Endothelial cell of umbilical vein (primary cell): Measurements from ENCODE around the gene SLC39A11. TPM values are rescaled to one million over a fixed set of nuclear protein-coding genes. Genes with fewer than 3 reads are reported as not detected.

Experiments used
- BruUV-seq: library from RNA; stranded (reverse); fragments of 400-500 nt; replicated peaks from 2 replicates; lab custom pipeline; 2021; lab: Mats Ljungman, UMichigan
- CTCF ChIA-PET: fragments of 300-600, 350-600 bp; sonication (Branson Sonifier 250); formaldehyde crosslinking; loops from one replicate; lab custom pipeline; 2021; ENCODE audit warnings: antibody characterized with exemption, inconsistent platforms; lab: Charles Lee
- POLR2A ChIA-PET: fragments of 300-600, 350-600 bp; sonication (Branson Sonifier 250); formaldehyde crosslinking; loops from one replicate; lab custom pipeline; 2021; ENCODE audit warnings: antibody characterized with exemption, inconsistent platforms; lab: Charles Lee
- DNase-seq: peaks from one replicate; pipeline ENCODE4 v3.0.0-alpha.2; 2011; ENCODE audit warnings: low read depth, low spot score
- FAIRE-seq: peaks from 2 replicates; lab custom pipeline; 2011; peaks lifted over from hg19 to GRCh38; lab: Jason Lieb, UNC
- H2AFZ ChIP-seq: 2 replicates; pipeline ENCODE4 v1.6.0; 2012; ENCODE audit warnings: low read depth, low read length, control low read depth, inconsistent platforms
- H3K27ac ChIP-seq: 2 replicates; pipeline ENCODE4 v1.5.1; 2011; ENCODE audit warnings: low read depth, mild to moderate bottlenecking, control low read depth, low read length, moderate library complexity; ENCODE audit not compliant: insufficient read depth
- H3K27me3 ChIP-seq, 2 experiments: 2 replicates each; pipeline versions ENCODE4 v1.6.0 to v1.6.1; 2011; ENCODE audit warnings: low read length in 2 of 2, mixed read lengths in 1 of 2; ENCODE audit not compliant: control insufficient read depth in 2 of 2, insufficient read depth in 2 of 2
- H3K36me3 ChIP-seq, 2 experiments: 2 replicates in 1 of 2; 3 replicates in 1 of 2; pipeline ENCODE4 v1.5.1; 2011; ENCODE audit warnings: low read length in 2 of 2, mild to moderate bottlenecking in 1 of 2, moderate library complexity in 1 of 2; ENCODE audit not compliant: control insufficient read depth in 2 of 2, insufficient read depth in 2 of 2; ENCODE audit errors: extremely low read depth in 1 of 2
- H3K4me1 ChIP-seq: 3 replicates; pipeline ENCODE4 v1.5.1; 2011; ENCODE audit warnings: mild to moderate bottlenecking, low read length; ENCODE audit not compliant: control insufficient read depth, insufficient read depth; ENCODE audit errors: extremely low read depth
- H3K4me2 ChIP-seq: 2 replicates; pipeline ENCODE4 v1.6.1; 2011; ENCODE audit warnings: low read length, control low read depth, mixed read lengths; ENCODE audit not compliant: insufficient read depth
- H3K4me3 ChIP-seq, 3 experiments: fragments of 200-600 bp in 1 of 3; sonication (generic), shearing (Covaris generic) in 1 of 3; replicated peaks in 1 of 3; 2 replicates each; pipeline ENCODE4 v1.5.1; 2011 to 2016; ENCODE audit warnings: control low read depth in 3 of 3, low read length in 3 of 3, mild to moderate bottlenecking in 2 of 3, inconsistent platforms in 1 of 3, low read depth in 1 of 3, moderate library complexity in 1 of 3; ENCODE audit not compliant: insufficient read depth in 1 of 3
- H3K79me2 ChIP-seq: 2 replicates; pipeline ENCODE4 v1.6.0; 2012; ENCODE audit warnings: low read length, inconsistent platforms; ENCODE audit not compliant: control insufficient read depth, insufficient read depth
- H3K9ac ChIP-seq: replicated peaks from 2 replicates; pipeline ENCODE3; 2011; ENCODE audit warnings: low read length, control low read depth; ENCODE audit not compliant: insufficient read depth; ENCODE audit errors: extremely low read depth
- H3K9me1 ChIP-seq: replicated peaks from 3 replicates; pipeline ENCODE4 v1.6.0; 2011; ENCODE audit warnings: mild to moderate bottlenecking, low read length; ENCODE audit not compliant: control insufficient read depth, insufficient read depth; ENCODE audit errors: extremely low read depth
- H3K9me3 ChIP-seq: replicated peaks from 2 replicates; pipeline ENCODE4 v1.5.1; 2012; ENCODE audit warnings: low read length, inconsistent platforms; ENCODE audit not compliant: control insufficient read depth, insufficient read depth
- H4K20me1 ChIP-seq: replicated peaks from 2 replicates; pipeline ENCODE3; 2011; ENCODE audit warnings: mild to moderate bottlenecking, low read length; ENCODE audit not compliant: control insufficient read depth, insufficient read depth; ENCODE audit errors: extremely low read depth
- EZH2 ChIP-seq: IDR thresholded peaks from 2 replicates; pipeline ENCODE4 v1.6.1; 2012; ENCODE audit warnings: borderline replicate concordance, low read depth, mild to moderate bottlenecking, moderate library complexity, low read length, inconsistent platforms; ENCODE audit not compliant: severe bottlenecking
- FOS ChIP-seq: IDR thresholded peaks from 2 replicates; pipeline ENCODE4 v1.6.1; 2011; ENCODE audit warnings: mild to moderate bottlenecking, low read length, moderate library complexity, borderline replicate concordance; ENCODE audit not compliant: insufficient read depth
- GATA2 ChIP-seq: IDR thresholded peaks from 2 replicates; pipeline ENCODE4 v1.7.0; 2011; ENCODE audit warnings: low read depth, mild to moderate bottlenecking, moderate library complexity, mixed read lengths, low read length; ENCODE audit not compliant: insufficient read length, insufficient read depth
- JUN ChIP-seq: IDR thresholded peaks from 2 replicates; pipeline ENCODE4 v1.6.1; 2011; ENCODE audit warnings: borderline replicate concordance, low read depth; ENCODE audit not compliant: insufficient read length, insufficient read depth
- MYC ChIP-seq: IDR thresholded peaks from one replicate; pipeline ENCODE4 v1.6.1; 2011; ENCODE audit warnings: mild to moderate bottlenecking, low read depth, low read length
- POLR2A ChIP-seq: IDR thresholded peaks from 2 replicates; pipeline ENCODE4 v1.6.1; 2012; ENCODE audit warnings: low read depth, mild to moderate bottlenecking, control low read depth, low read length
- POLR2AphosphoS5 ChIP-seq: IDR thresholded peaks from 2 replicates; pipeline ENCODE4 v1.6.1; 2012; ENCODE audit warnings: low read depth, mild to moderate bottlenecking, control low read depth, low read length, moderate library complexity; ENCODE audit not compliant: insufficient read depth
- dilution Hi-C: fragments of 300-500 bp; cut with MboI; formaldehyde crosslinking; loops from one replicate; pipeline ENCODE4 v1.15.0; 2019; ENCODE audit warnings: low sequenced_read_pairs; ENCODE audit not compliant: extremely low pct_ligation_motif_present
- intact Hi-C: fragments of 100-400 bp; cut with micrococcal nuclease; formaldehyde crosslinking; loops from one replicate; pipeline ENCODE4 v1.10.0; 2022
- polyA plus RNA-seq, 4 experiments: library from polyadenylated mRNA; depleted of rRNA in 3 of 4; stranded (reverse) in 3 of 4; unstranded in 1 of 4; fragments of >200 nt; gene quantifications; 2 replicates each; pipeline versions ENCODE4 v1.2.1 to v1.2.3, GENCODE V29; 2011 to 2012; ENCODE audit warnings: missing spikeins in 1 of 4
- total RNA-seq: library from RNA; stranded (reverse); gene quantifications from 2 replicates; pipeline ENCODE4 v1.2.3, GENCODE V29; 2021
- TF ChIP-seq, protein P1 (sequence below), 2 donors: IDR thresholded peaks; 1 replicate in 1 of 2; 2 replicates in 1 of 2; pipeline ENCODE4 v1.5.1; 2011; ENCODE audit warnings: low read length in 2 of 2, mild to moderate bottlenecking in 2 of 2, moderate library complexity in 2 of 2, control low read depth in 1 of 2, inconsistent platforms in 1 of 2, low read depth in 1 of 2; ENCODE audit not compliant: insufficient read depth in 1 of 2; ENCODE audit errors: extremely low read depth in 1 of 2
- TF ChIP-seq, protein P2 (sequence below): IDR thresholded peaks from 2 replicates; pipeline ENCODE4 v1.6.1; 2011; ENCODE audit not compliant: insufficient read depth, insufficient read length

Gene SLC39A11
- total and polyA plus RNA-seq, 2 donors (not counting 3 experiments of a cell fraction or from before 2014, with no cell fraction given): 8.1 to 11.9 TPM

DNA sequence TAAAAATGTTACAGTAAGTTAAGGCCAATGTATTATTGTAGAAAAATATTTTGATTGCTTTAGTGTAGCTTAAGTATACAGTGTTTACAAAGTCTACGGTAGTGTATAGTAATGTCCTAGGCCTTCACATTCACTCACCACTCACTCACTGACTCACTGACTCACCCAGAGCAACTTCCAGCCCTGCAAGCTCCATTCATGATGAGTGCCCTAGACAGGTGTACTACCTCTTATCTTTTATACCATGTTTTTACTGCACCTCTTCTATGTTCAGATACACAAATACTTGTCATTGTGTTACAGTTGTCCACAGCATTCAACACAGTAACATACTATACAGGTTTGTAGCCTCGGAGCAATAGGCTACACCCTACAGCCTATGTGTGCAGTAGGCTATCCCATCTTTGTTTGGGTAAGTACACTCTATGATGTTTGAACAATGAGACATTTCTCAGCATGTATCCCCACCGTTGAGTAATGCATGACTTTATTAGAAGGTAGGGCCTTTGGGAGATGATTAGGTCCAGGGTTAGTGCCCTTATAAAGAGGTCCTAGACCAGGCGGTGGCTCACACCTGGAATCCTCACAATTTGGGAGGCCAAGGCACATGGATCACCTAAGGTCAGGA lies 117.8 kb downstream of the SLC39A11 start:
- DNase-seq: no peak
- no peaks in the 10 kb centered on the region for H3K27me3 ChIP-seq
- H3K36me3 ChIP-seq: no peaks in the 10 kb centered on the region
- H3K9me3 ChIP-seq: no peaks in the 10 kb centered on the region
- no peak overlapping the region for H3K4me3 ChIP-seq
- no peaks in the 10 kb centered on the region for H3K79me2 ChIP-seq
- dilution Hi-C loops (no loop called here), intact Hi-C loops (no loop called here)
- H3K4me1 ChIP-seq: peaks cover 17% of the 10 kb centered on the region
- TF ChIP-seq GATA2 (no peak), EZH2 (no peak), JUN (no peak), POLR2A (no peak), POLR2AphosphoS5 (no peak), MYC (no peak), FOS (no peak)
- TF ChIP-seq, protein P1, sequence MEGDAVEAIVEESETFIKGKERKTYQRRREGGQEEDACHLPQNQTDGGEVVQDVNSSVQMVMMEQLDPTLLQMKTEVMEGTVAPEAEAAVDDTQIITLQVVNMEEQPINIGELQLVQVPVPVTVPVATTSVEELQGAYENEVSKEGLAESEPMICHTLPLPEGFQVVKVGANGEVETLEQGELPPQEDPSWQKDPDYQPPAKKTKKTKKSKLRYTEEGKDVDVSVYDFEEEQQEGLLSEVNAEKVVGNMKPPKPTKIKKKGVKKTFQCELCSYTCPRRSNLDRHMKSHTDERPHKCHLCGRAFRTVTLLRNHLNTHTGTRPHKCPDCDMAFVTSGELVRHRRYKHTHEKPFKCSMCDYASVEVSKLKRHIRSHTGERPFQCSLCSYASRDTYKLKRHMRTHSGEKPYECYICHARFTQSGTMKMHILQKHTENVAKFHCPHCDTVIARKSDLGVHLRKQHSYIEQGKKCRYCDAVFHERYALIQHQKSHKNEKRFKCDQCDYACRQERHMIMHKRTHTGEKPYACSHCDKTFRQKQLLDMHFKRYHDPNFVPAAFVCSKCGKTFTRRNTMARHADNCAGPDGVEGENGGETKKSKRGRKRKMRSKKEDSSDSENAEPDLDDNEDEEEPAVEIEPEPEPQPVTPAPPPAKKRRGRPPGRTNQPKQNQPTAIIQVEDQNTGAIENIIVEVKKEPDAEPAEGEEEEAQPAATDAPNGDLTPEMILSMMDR (IDR thresholded peaks at IDR 0.05; ENCODE audit: extremely low read depth in 1 of 2, insufficient read depth in 1 of 2, low read depth in 1 of 2, low read length in 2 of 2): no peak
- TF ChIP-seq, protein P2, sequence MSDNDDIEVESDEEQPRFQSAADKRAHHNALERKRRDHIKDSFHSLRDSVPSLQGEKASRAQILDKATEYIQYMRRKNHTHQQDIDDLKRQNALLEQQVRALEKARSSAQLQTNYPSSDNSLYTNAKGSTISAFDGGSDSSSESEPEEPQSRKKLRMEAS: no peak
- no peak overlapping the region for H3K4me2 ChIP-seq
- FAIRE-seq: no peak
- no peak overlapping the region for H3K9ac ChIP-seq
- no peak overlapping the region for H3K27ac ChIP-seq
- H2AFZ ChIP-seq: no peak overlapping the region
- H3K9me1 ChIP-seq: no peaks in the 10 kb centered on the region
- BruUV-seq: no TSS peak
- ChIA-PET POLR2A (no interaction called here), CTCF (interaction anchor here (5.2 kb wide), 1 partner anchor 11 kb away, joined by 36 read pairs; no protein-coding TSS in a partner anchor)
- H4K20me1 ChIP-seq: no peaks in the 10 kb centered on the region
